Measurements from ENCODE around the gene KIF9. TPM values are rescaled to one million over a fixed set of nuclear protein-coding genes. Genes with fewer than 3 reads are reported as not detected.
A peak's percentile ranks its signal among the peaks of the same experiment; 100 is the strongest.
"Not testable (repeated sequence)": the region's sequence is repeated elsewhere in the genome, so short reads cannot be mapped to it uniquely, and the experiment has no call there.

The KIF9 gene, protein sequence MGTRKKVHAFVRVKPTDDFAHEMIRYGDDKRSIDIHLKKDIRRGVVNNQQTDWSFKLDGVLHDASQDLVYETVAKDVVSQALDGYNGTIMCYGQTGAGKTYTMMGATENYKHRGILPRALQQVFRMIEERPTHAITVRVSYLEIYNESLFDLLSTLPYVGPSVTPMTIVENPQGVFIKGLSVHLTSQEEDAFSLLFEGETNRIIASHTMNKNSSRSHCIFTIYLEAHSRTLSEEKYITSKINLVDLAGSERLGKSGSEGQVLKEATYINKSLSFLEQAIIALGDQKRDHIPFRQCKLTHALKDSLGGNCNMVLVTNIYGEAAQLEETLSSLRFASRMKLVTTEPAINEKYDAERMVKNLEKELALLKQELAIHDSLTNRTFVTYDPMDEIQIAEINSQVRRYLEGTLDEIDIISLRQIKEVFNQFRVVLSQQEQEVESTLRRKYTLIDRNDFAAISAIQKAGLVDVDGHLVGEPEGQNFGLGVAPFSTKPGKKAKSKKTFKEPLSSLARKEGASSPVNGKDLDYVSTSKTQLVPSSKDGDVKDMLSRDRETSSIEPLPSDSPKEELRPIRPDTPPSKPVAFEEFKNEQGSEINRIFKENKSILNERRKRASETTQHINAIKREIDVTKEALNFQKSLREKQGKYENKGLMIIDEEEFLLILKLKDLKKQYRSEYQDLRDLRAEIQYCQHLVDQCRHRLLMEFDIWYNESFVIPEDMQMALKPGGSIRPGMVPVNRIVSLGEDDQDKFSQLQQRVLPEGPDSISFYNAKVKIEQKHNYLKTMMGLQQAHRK
- 3.1 and 5.7 TPM in 2 replicates for total RNA-seq (2014; rRNA removed; shearing (Covaris generic))

DNA sequence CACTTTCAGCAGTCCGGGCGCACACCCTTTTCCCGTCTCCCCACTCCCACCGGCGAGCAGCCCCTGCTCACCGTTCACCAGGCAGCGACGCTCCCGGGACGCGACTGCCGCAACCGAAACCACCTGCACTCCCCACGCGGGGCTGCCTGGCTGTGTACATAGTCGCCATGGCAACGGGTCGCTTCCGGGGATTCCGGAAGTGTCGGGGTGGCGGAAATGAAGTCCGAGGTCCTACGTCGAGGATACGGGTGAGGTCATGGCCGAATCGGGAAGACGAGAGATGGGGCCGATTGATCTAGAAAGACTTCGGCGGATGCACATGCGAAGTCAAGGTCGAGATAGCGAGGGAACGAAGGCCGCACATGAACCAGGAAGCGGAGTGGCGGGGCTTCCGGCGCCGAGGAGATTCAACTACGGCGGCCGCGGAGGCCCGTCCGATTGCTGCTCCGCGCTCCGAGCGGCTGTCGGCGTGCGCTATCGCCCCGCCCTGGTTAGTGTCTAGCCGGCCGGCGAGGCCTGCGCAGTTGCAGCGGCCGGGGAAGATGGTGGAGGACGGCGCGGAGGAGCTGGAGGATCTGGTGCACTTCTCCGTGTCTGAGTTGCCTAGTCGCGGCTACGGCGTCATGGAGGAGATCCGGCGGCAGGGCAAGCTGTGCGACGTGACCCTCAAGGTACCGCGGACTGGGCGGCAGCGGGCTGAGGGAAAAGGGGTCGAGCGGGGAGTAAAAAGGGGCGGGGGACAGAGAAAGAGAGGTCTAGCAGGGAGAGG lies at the start of gene KIF9, which contains the start of gene KLHL18:
Gene KIF9 (minus strand): TSS at position 376 of the 769 bp plus-strand sequence. CDS start 5,425 bp downstream, outside the sequence.
Gene KLHL18 (plus strand): TSS at position 521 of the 769 bp plus-strand sequence. CDS start 22 bp downstream, at position 543.
- DNase-seq (ENCODE audit: low read depth), result peak; percentile 90

DNA sequence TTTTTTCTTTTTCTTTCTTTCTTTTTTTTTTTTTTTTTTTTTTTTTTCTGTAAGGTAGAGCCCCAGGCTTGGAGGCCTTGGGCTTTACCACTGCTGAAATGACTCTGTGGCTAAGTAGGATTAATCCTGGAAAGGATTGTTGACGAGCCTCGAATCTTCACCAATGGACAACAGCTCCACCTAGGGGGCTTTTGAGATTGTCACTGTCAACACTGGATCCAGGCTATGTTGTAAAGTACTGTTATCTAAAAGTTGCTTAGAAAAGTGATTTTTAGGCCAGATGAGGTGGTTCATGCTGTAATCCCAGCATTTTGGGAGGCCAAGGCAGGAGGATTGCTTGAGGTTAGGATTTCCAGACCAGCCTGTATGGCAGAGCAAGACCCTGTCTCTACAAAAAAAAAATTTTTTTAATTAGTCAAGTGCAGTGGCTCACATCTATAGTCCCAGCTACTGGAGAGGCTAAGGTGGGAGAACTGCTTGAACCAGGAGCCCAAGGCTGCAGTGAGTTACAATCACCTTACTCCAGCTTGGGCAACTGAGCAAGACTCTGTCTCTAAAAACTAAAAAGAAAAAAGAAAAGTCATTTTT lies 41.8 kb upstream of the KIF9 start:
- DNase-seq (ENCODE audit: low read depth), result peak; percentile 69

DNA sequence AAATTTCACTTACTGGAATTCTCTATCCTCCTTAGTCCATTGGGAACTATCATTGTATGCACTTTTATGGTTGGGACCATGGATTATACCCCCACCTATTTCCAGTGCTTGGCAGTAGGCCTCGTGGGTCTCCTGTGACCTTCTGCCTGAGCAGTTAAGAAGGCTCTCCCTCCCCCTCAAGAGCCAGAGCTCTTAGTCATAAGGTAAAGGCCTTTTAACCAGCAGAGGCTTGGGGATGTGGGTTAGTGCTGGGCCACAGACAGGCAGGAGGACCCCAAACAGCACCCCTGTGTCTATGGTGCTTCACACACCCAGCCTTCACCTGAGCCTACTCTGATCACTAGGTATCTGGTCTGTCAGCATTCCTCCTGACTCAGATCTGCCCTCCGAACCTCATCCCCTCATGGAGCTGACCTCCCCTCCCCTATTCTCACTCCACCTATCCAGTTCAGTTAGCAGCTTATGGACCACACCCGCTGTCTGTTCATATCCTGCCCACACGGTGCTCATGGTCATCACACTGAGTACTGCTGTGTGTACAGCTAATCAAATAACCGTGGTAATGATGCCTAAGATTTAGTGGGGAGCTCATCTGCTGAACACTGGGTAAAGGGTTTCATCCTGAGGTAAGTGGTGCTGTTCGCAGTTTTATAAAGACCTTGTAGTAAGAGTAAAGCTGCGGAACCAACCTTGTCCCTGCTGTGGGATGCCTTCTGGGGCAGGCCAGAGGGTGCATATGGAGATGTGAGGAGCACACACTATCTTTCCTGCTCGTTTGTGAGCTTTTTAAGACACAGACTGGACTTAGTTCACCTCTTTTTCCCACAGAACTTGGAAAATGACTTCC lies 41.1 kb upstream of the KIF9 start:
- peak; percentile 44 for DNase-seq (ENCODE audit: low read depth)

DNA sequence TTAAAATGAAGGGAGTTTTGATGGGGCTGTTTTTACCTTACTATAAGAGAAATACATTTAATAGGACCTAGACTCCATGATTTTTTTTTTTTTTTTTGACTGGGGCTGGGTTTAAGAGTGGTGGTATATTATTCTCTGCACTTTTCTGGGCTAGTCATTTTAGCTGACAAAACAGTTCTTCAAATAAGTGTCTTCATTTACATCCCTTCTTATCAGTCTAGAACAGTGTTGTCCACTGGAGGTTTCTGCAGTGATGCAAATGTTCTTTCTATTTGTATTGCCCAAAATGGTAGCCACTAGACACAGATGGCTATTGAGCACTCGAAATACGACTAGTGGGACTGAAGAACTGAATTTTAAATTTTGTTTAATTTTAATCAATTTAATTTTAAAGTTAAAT lies 37.4 kb upstream of the KIF9 start:
- DNase-seq (ENCODE audit: low read depth), result no peak

DNA sequence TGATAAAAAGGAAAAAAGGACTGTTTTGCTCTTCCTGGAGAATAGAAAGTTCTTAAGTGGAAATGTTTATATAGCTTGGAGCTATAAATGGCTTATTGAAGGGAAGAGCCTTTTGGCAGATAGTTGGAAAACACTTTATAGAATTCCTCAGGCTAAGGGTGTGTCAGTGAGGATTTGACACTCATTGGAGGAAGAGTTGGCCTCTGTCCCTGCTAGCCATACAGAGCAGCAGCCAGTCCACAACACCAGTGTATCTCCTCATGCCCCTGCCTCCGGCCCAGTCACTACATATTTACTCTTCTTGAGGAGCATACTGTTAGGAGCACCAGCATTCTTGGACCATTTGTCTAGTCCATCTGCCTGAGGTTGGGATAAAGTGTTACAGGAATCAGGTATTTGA lies 36.3 kb upstream of the KIF9 start:
- DNase-seq (ENCODE audit: low read depth), result no peak

DNA sequence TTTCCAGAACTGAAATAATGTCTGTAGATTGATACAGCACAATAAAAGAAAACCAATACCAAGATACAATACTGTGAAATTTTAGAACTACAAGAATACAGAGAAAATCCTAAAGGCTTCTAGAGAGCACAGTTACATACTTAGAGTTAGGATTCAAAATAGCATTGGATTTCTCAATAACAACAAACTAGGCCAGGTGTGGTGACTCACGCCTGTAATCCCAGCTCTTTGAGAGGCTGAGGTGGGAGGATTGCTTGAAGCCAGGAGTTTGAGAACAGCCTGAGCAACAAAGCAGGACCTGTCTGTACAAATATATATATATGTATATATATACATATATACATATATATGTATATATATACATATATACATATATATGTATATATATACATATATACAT lies 33.6 kb upstream of the KIF9 start:
- DNase-seq (ENCODE audit: low read depth), result peak; percentile 5

DNA sequence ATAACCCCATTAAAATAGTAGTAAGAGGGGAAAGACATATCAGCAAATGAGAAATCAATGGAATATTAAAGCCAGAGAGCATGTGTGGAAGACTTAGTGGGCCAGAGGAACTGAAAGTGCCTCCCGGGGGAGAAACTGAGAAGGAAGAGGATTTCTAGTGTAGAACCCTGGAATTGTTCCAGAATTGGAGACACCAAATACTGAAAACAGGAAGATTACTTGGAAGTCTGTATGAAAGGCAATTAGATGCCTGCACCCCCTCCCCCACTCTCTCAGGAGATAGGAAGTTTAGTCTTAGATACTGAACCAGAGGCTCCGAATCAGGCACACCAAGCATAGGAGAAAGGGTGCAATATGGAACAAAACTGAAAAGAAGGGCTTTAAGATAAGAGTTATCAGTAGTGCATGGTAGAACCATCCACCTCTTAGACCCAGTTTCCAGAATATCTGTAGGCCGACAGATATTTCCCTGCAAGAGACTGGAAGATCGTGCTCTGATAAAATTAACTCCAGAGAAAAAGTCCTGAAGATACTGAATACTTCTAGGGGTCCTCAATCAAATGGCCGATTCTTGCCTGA lies 32.6 kb upstream of the KIF9 start:
- DNase-seq (ENCODE audit: low read depth), result no peak

DNA sequence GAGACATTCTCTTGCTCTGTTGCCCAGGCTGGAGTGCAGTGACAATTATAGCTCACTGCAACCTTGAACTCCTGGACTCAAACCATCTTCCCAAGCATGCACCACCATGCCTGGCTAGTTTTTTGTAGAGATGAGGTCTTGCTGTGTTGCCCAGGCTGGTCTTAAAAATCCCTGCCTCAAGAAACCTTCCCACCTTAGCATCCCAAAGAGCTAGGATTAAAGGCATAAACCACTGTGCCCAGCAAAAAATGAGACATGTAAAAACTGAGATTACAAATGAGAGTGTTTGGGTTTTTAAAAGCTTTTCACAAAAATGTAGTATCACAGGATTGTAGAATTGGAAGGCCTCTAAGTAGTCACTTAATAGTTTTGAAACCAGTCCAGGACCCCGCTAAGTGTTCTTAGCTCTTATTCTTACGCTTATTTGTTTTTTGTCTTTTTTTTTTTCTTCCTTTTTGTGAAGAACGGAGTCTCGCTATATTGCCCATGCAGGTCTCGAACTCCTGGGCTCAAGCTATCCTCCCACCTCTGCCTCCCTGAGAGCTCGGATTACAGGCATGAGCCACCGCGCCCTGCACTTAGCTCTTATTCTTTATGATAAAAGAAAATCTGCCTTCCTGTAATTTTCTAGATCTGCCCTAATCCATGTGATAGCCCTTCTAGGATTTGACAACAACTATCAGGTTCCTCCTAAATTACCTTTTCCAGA lies 31.6 kb upstream of the KIF9 start:
- no peak for DNase-seq (ENCODE audit: low read depth)

DNA sequence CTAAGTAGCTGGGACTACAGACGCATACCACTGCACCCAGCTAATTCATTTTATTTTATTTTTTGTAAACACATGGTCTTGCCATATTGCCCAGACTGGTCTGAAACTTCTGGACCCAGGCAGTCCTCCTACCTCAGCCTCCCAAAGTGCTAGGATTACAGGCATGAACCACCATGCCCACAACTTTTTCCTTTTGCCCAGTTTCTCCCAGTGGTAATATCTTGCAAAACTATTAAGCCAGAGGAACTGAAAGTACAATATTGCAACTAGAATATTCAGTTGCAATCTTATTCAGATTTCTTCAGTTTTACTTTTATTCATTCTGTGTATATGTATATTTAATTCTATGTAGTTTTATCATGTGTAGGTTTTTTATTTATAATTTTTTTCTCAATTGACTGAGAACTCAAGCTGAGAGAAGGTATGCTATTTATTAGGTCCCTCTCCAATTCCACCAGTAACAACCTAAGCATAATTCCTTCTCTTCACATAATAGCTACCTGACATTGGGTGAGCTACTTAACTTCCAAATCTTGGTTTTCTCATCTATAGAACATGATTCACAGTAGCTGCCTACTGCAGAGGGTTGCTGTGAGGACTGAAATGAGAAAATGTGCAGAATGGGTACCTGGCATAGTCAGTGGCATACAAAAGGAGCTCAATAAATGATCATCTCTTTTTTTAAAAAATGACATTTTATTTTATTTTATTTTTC lies 30.9 kb upstream of the KIF9 start:
- no peak for DNase-seq (ENCODE audit: low read depth)

DNA sequence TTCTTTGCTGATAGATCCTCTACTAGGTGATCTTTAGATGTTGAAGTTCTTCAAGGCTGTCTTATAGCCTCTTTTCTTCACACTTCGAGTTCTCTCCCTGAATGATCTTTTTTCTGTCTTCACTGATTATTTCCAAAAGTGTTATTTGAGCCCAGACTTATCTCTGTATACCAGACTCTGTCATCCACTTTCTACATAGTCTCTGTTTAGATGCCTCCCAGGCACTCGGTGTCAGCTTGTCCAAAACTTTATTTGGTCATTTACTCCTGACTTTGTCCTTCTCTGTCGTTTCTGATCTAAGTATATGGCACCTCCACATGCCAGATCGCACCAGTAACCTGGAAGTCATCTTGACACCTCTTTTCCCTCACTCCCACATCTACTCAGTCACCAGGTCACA lies 27.8 kb upstream of the KIF9 start:
- no peak for DNase-seq (ENCODE audit: low read depth)

DNA sequence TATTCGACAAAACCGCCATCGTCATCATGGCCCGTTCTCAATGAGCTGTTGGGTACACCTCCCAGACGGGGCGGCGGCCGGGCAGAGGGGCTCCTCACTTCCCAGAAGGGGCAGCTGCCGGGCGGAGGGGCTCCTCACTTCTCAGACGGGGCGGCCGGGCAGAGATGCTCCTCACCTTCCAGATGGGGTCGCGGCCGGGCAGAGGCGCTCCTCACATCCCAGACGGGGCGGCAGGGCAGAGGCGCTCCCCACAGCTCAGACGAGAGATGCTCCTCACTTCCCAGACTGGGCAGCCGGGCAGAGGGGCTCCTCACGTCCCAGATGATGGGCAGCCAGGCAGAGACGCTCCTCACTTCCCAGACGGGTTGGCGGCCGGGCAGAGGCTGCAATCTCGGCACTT lies 26.6 kb upstream of the KIF9 start:
- DNase-seq (ENCODE audit: low read depth), result not testable (repeated sequence)

DNA sequence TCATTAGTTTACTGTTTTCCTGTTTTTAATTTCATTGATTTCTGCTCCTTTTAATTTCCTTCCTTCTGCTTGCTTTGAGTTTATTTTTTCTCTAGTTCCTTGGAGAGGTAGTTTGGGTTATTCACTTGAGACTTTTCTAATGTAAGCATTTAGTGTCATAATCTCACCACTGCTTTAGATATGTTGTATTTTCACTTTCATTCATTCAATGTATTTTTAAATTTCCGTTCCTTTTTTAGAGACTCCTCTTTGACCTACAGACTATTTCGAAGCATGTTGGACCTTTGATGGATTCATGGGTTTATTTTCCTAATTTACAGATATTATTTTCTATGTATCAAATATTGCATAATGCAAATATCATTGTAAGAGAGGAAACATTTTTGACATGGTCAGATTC lies 23.4 kb upstream of the KIF9 start:
- DNase-seq (ENCODE audit: low read depth), result no peak

DNA sequence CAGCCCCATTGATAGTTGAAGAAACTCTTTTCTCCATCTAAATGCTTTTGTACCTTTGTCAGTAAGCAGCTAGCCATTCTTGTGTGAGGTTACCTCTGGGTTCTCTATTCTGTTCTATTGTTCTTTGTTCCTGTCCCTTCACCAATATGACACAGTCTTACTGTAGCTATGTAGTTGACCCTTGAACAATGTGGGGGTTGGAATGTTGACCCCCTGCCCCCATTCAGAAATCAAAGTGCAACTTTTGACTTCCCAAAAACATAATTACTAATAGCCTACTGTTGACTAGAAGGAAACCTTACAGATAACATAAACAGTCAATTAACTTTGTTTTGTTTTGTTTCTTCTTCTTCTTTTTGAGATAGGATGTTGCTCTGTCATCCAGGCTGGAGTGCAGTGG lies 18.9 kb upstream of the KIF9 start:
- no peak for DNase-seq (ENCODE audit: low read depth)

DNA sequence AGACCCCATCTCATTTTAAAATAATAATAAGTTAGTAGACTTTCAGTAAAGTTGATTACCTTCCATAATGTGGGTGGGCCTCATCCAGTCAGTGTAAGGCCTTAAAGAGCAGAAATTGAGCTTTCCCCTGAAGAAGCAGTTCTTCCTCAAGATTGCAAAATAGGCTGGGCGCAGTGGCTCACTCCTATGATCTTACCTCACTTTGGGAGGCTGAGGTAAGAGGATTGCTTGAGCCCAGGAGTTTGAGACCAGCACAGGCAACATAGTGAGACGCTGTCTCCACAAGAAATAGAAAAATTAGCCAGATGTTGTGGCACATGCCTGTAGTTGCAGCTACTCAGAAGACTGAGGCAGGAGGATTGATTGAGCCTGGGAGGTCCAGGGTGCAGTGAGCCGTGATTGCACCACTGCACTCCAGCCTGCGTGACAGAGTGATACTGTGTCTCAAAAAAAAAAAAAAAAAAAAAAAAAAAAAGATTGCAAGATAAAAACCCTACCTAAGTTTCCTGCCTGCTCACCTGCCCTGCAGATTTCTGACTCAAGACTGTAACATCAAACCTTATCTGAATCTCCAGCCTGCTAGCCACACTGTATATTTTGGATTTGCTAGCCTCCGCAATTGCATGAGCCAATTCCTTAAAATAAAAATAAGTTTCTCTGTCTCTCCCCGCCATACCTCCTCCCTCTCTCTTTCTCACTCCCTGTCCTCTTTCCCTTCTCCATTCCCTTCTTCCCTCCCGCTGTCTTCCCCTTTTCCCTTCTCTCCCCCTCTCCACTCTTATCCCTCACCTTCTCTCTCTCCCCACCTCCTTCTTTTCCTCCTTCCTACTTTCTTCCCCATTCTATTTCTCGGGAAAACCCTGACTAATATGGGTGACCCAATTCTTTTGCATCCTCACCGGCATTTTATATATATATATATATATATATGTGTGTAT lies 17.1 kb upstream of the KIF9 start:
- no peak for DNase-seq (ENCODE audit: low read depth)

DNA sequence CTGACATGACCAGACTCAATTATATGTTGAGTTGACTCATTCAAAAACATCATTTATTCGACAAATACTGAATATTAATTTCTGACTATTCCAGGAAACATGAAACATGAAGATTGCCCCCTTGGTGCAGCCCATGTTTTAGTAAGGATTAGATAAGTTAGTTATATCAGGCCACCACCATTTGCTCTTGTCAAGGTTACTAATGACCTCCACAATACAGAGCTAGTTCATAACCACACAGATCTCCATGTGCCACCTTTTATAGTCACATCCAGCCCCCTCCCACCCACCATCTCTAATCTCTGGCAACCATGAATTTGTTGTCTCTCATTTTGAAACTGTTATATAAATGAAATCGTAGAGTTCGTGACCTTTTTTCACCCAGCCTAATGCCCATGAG lies 15.8 kb upstream of the KIF9 start:
- DNase-seq (ENCODE audit: low read depth), result no peak

DNA sequence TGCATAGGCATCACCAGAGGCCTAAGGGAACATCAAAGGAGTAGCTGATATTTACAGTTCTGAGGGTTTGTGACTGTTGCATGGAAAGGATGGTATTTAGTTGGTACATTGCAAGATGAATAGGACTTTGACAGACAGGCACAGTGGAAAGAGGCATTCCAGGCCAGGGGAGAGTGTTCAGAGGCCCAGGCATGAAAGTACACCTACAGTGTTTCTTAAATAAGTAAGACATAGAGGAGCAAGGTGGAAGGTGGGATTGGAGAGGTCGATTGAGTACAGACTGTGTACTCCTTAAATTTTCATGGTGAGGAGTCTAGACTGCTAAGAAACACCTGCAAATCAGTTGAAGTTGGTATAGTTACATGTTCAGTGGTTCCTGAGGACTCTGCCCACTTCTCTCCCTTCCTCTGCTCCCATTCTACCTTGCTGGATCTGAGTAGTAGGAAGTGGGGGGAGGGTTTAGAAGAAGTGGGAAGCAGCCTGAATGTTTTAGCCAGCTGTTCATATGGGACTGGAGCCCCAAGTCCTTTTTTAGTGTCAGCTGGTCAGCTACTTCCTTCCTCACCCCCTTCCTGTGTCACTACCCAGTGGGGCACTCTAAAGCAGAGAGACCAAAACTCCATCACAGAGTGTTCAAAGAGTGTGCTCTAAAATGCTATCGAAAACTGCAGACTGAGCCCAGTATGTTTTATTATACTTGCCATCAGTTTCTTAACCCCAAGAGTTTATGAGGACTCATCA lies 14.1 kb upstream of the KIF9 start:
- no peak for DNase-seq (ENCODE audit: low read depth)

DNA sequence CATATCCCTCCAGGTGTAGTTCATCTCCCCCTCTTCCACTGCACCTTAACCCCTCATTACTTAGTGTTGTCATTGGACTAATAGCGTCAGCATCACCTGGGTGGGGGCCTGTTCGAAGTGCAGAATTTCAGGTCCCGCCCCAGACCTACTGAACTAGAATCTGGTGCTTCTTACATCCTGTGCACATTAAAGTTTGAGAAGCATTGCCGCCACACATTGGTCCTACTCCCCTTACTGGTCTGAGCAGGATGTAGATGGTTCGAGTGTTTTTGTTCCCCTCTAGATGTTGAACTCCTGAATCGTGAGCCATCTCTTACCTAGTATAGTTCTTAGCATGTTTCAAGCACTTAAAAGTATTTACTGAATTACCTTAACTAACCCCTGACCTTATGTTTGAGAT lies 13.4 kb upstream of the KIF9 start:
- no peak for DNase-seq (ENCODE audit: low read depth)
